ENCODE results near the gene TMEM181. TPM values are rescaled to one million over a fixed set of nuclear protein-coding genes. Genes with fewer than 3 reads are reported as not detected.
"Not testable (repeated sequence)": the region's sequence is repeated elsewhere in the genome, so short reads cannot be mapped to it uniquely, and the experiment has no call there.

The TMEM181 gene
- total and polyA plus RNA-seq, 2 donors (not counting 1 experiment from before 2014, with no cell fraction given) = 35.6 to 36.0 TPM

DNA sequence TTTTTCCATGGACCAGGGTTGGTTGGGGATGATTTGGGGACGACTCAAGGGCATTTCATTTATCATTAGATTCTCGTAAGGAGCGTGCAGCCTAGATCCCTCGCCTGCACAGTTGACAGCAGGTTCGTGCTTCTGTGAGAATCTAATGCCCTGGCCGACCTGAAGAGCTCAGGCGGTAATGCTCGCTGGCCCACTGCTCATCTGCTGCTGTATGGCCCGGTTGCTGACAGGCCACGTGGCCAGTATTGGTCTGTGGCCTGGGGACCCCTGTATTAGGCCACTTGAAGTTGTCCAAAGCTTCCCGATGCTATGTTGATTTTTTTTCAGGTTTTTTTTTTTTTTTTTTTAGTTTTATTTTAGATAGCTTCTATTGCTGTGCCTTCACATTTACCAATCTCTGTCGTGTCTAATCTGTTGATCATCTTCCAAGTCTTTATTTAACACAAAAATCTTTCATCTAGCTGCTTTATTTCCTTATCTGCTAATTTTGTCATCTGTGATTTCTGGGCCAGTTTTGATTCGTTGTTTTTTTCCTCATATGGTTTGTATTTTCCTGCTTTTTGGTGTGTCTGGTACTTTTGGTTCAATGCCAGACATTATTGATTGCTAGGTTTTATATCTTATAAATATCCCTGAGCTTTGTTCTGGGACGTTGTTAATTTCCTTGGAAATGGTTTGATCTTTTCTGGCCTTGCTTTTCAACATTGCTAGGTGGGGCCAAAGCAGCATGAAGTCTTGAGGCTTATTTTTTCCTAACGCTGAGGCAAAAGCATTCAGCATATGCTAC lies 43.6 kb downstream of the TMEM181 start:
- H3K36me3 ChIP-seq (ENCODE audit: control insufficient read depth, insufficient read depth, low read length) = peaks cover 18% of the 10 kb centered on the region
- H3K4me1 ChIP-seq (ENCODE audit: control insufficient read depth, extremely low read depth, insufficient read depth, low read length) = no peaks in the 10 kb centered on the region
- H3K4me2 ChIP-seq (ENCODE audit: extremely low read depth, insufficient read depth, low read length) = no peak overlapping the region
- TF ChIP-seq, protein P1, sequence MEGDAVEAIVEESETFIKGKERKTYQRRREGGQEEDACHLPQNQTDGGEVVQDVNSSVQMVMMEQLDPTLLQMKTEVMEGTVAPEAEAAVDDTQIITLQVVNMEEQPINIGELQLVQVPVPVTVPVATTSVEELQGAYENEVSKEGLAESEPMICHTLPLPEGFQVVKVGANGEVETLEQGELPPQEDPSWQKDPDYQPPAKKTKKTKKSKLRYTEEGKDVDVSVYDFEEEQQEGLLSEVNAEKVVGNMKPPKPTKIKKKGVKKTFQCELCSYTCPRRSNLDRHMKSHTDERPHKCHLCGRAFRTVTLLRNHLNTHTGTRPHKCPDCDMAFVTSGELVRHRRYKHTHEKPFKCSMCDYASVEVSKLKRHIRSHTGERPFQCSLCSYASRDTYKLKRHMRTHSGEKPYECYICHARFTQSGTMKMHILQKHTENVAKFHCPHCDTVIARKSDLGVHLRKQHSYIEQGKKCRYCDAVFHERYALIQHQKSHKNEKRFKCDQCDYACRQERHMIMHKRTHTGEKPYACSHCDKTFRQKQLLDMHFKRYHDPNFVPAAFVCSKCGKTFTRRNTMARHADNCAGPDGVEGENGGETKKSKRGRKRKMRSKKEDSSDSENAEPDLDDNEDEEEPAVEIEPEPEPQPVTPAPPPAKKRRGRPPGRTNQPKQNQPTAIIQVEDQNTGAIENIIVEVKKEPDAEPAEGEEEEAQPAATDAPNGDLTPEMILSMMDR (conservative IDR thresholded peaks at IDR 0.05 in 1 of 2, IDR thresholded peaks at IDR 0.05 in 1 of 2; ENCODE audit: low read depth in 1 of 2, low read length in 2 of 2) = no peak
- no peak for TF ChIP-seq EZH2 (IDR thresholded peaks at IDR 0.05; ENCODE audit: low read length, missing control alignments)
- no peak for DNase-seq (ENCODE audit: low read depth in 2 of 2)
- H3K27me3 ChIP-seq (ENCODE audit: control insufficient read depth, insufficient read depth, low read length) = no peaks in the 10 kb centered on the region
- H3K79me2 ChIP-seq (ENCODE audit: control insufficient read depth, insufficient read depth, low read length) = no peaks in the 10 kb centered on the region
- H2AFZ ChIP-seq (ENCODE audit: low read length) = no peak overlapping the region
- no peak overlapping the region for H3K27ac ChIP-seq (ENCODE audit: insufficient read depth, low read length)
- H3K4me3 ChIP-seq (replicated peaks in 1 of 4; ENCODE audit: control extremely low read depth in 1 of 4, insufficient read depth in 1 of 4, low read depth in 3 of 4, low read length in 4 of 4) = no peak overlapping the region
- no peak overlapping the region for H3K9ac ChIP-seq (ENCODE audit: insufficient read depth, low read length)
- H4K20me1 ChIP-seq (ENCODE audit: control insufficient read depth, extremely low read depth, insufficient read depth, low read length) = no peaks in the 10 kb centered on the region
- no peaks in the 10 kb centered on the region for H3K9me3 ChIP-seq (ENCODE audit: control insufficient read depth, insufficient read depth, low read depth, low read length)

GRCh38 chr6:158604048-158604406 lies 44.1 kb downstream of the TMEM181 start:
- no peak overlapping the region for H3K4me3 ChIP-seq (replicated peaks in 1 of 4; ENCODE audit: control extremely low read depth in 1 of 4, insufficient read depth in 1 of 4, low read depth in 3 of 4, low read length in 4 of 4)
- H3K79me2 ChIP-seq (ENCODE audit: control insufficient read depth, insufficient read depth, low read length) = no peaks in the 10 kb centered on the region
- H3K27ac ChIP-seq (ENCODE audit: insufficient read depth, low read length) = no peak overlapping the region
- H3K4me2 ChIP-seq (ENCODE audit: extremely low read depth, insufficient read depth, low read length) = no peak overlapping the region
- no peaks in the 10 kb centered on the region for H3K4me1 ChIP-seq (ENCODE audit: control insufficient read depth, extremely low read depth, insufficient read depth, low read length)
- no peaks in the 10 kb centered on the region for H3K9me3 ChIP-seq (ENCODE audit: control insufficient read depth, insufficient read depth, low read depth, low read length)
- TF ChIP-seq, protein P1 (conservative IDR thresholded peaks at IDR 0.05 in 1 of 2, IDR thresholded peaks at IDR 0.05 in 1 of 2; ENCODE audit: low read depth in 1 of 2, low read length in 2 of 2) = no peak
- no peak for TF ChIP-seq EZH2 (IDR thresholded peaks at IDR 0.05; ENCODE audit: low read length, missing control alignments)
- H3K36me3 ChIP-seq (ENCODE audit: control insufficient read depth, insufficient read depth, low read length) = peaks cover 18% of the 10 kb centered on the region
- no peak for DNase-seq (ENCODE audit: low read depth in 2 of 2)
- no peaks in the 10 kb centered on the region for H4K20me1 ChIP-seq (ENCODE audit: control insufficient read depth, extremely low read depth, insufficient read depth, low read length)
- H2AFZ ChIP-seq (ENCODE audit: low read length) = no peak overlapping the region
- H3K9ac ChIP-seq (ENCODE audit: insufficient read depth, low read length) = no peak overlapping the region
- H3K27me3 ChIP-seq (ENCODE audit: control insufficient read depth, insufficient read depth, low read length) = no peaks in the 10 kb centered on the region

DNA sequence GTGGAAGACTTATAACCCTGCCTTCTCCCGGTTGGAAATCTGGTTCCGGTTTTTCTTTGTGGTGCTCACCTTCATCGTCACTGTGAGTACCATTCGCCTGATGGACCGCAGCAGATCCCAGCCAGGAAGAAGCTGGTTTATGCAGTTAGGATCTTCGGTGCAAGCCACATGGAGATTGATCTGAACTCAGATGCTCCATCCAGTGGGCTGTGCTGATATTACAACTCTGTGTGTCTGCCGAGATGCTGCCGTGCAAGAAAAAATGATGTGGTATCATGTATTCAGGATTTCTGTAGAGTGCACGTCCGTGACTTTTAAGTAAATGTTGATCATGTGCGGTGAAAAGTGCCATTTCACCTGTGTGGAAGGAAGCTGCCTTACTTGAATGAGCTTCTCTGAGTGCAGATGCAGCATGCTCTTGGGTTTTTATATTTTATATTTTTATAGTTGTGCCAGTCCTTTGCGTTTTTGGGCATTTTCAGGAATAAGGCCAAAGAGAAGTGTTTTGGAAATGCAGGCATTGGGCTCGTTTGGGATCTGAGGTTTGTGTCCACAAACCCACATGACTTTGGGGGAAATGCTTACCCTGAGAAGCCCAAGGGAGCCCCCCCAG lies 45.5 kb downstream of the TMEM181 start:
- peak; percentile 67 to 83 for DNase-seq (ENCODE audit: low read depth in 2 of 2)
- Histone ChIP-seq H2AFZ (ENCODE audit: low read length) (no peak overlapping the region), H3K79me2 (ENCODE audit: control insufficient read depth, insufficient read depth, low read length) (no peaks in the 10 kb centered on the region), H3K27ac (ENCODE audit: insufficient read depth, low read length) (no peak overlapping the region), H3K4me1 (ENCODE audit: control insufficient read depth, extremely low read depth, insufficient read depth, low read length) (no peaks in the 10 kb centered on the region), H4K20me1 (ENCODE audit: control insufficient read depth, extremely low read depth, insufficient read depth, low read length) (no peaks in the 10 kb centered on the region), H3K36me3 (ENCODE audit: control insufficient read depth, insufficient read depth, low read length) (peaks cover 19% of the 10 kb centered on the region), H3K4me3 (replicated peaks in 1 of 4; ENCODE audit: control extremely low read depth in 1 of 4, insufficient read depth in 1 of 4, low read depth in 3 of 4, low read length in 4 of 4) (no peak overlapping the region), H3K27me3 (ENCODE audit: control insufficient read depth, insufficient read depth, low read length) (no peaks in the 10 kb centered on the region), H3K9ac (ENCODE audit: insufficient read depth, low read length) (no peak overlapping the region), H3K9me3 (ENCODE audit: control insufficient read depth, insufficient read depth, low read depth, low read length) (no peaks in the 10 kb centered on the region), H3K4me2 (ENCODE audit: extremely low read depth, insufficient read depth, low read length) (no peak overlapping the region)
- TF ChIP-seq, protein P1 (conservative IDR thresholded peaks at IDR 0.05 in 1 of 2, IDR thresholded peaks at IDR 0.05 in 1 of 2; ENCODE audit: low read depth in 1 of 2, low read length in 2 of 2) = peak; percentile 83 to 84
- TF ChIP-seq EZH2 (IDR thresholded peaks at IDR 0.05; ENCODE audit: low read length, missing control alignments) = no peak

DNA sequence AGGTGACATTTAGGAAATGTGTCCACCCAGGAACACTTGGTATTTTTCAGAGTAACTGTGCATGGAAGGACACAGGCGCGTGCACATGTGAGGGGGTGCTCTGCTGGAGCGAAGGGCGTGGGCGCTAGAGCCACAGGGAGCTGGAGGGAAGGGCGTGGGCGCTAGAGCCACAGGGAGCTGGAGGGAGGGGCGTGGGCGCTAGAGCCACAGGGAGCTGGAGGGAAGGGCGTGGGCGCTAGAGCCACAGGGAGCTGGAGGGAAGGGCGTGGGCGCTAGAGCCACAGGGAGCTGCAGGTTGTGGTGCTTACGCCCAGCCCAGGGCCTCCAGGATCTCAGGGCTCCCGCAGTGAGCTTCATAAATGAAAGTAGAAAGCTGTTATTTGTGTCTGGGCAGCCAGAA lies 46.1 kb downstream of the TMEM181 start:
- not testable (repeated sequence) for H3K9me3 ChIP-seq (ENCODE audit: control insufficient read depth, insufficient read depth, low read depth, low read length); H3K27ac ChIP-seq (ENCODE audit: insufficient read depth, low read length); DNase-seq (ENCODE audit: low read depth in 2 of 2); H3K9ac ChIP-seq (ENCODE audit: insufficient read depth, low read length); H3K4me3 ChIP-seq (replicated peaks in 1 of 4; ENCODE audit: control extremely low read depth in 1 of 4, insufficient read depth in 1 of 4, low read depth in 3 of 4, low read length in 4 of 4); H2AFZ ChIP-seq (ENCODE audit: low read length); H4K20me1 ChIP-seq (ENCODE audit: control insufficient read depth, extremely low read depth, insufficient read depth, low read length); H3K27me3 ChIP-seq (ENCODE audit: control insufficient read depth, insufficient read depth, low read length); H3K4me2 ChIP-seq (ENCODE audit: extremely low read depth, insufficient read depth, low read length); H3K79me2 ChIP-seq (ENCODE audit: control insufficient read depth, insufficient read depth, low read length); H3K4me1 ChIP-seq (ENCODE audit: control insufficient read depth, extremely low read depth, insufficient read depth, low read length)
- H3K36me3 ChIP-seq (ENCODE audit: control insufficient read depth, insufficient read depth, low read length) = peaks cover 23% of the 10 kb centered on the region

Measured in fibroblast of lung (primary cell).